Endothelial cell of umbilical vein (primary cell): ENCODE measurements around the gene ADORA2B.

ENCODE experiments used
- EZH2 ChIP-seq: IDR thresholded peaks from 2 replicates; pipeline ENCODE4 v1.6.1; 2012; ENCODE audit warnings: borderline replicate concordance, low read depth, mild to moderate bottlenecking, moderate library complexity, low read length, inconsistent platforms; ENCODE audit not compliant: severe bottlenecking
- GATA2 ChIP-seq: IDR thresholded peaks from 2 replicates; pipeline ENCODE4 v1.7.0; 2011; ENCODE audit warnings: low read depth, mild to moderate bottlenecking, moderate library complexity, mixed read lengths, low read length; ENCODE audit not compliant: insufficient read length, insufficient read depth
- POLR2A ChIP-seq: IDR thresholded peaks from 2 replicates; pipeline ENCODE4 v1.6.1; 2012; ENCODE audit warnings: low read depth, mild to moderate bottlenecking, control low read depth, low read length
- POLR2AphosphoS5 ChIP-seq: IDR thresholded peaks from 2 replicates; pipeline ENCODE4 v1.6.1; 2012; ENCODE audit warnings: low read depth, mild to moderate bottlenecking, control low read depth, low read length, moderate library complexity; ENCODE audit not compliant: insufficient read depth
- TF ChIP-seq, protein P1 (sequence below), 2 donors: IDR thresholded peaks; 1 replicate in 1 of 2; 2 replicates in 1 of 2; pipeline ENCODE4 v1.5.1; 2011; ENCODE audit warnings: low read length in 2 of 2, mild to moderate bottlenecking in 2 of 2, moderate library complexity in 2 of 2, control low read depth in 1 of 2, inconsistent platforms in 1 of 2, low read depth in 1 of 2; ENCODE audit not compliant: insufficient read depth in 1 of 2; ENCODE audit errors: extremely low read depth in 1 of 2

DNA sequence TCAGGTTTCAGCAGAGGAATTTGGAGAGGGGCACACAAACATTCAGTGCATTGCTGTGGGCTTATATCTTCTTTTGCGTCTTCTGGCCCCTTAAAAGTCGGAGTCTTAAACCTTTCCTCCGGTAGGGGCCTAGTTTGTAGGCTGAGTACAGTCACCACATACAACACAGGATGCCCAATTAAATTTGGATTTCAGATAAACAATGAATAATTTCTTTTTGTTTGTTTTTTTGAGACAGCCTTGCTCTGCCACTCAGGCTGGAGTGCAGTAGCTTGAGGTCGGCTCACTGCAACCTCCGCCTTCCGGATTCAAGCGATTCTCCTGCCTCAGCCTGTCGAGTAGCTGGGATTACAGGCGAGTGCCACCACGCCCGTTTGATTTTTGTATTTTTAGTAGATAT lies 26.7 kb upstream of the ADORA2B start:
- TF ChIP-seq, protein P1, sequence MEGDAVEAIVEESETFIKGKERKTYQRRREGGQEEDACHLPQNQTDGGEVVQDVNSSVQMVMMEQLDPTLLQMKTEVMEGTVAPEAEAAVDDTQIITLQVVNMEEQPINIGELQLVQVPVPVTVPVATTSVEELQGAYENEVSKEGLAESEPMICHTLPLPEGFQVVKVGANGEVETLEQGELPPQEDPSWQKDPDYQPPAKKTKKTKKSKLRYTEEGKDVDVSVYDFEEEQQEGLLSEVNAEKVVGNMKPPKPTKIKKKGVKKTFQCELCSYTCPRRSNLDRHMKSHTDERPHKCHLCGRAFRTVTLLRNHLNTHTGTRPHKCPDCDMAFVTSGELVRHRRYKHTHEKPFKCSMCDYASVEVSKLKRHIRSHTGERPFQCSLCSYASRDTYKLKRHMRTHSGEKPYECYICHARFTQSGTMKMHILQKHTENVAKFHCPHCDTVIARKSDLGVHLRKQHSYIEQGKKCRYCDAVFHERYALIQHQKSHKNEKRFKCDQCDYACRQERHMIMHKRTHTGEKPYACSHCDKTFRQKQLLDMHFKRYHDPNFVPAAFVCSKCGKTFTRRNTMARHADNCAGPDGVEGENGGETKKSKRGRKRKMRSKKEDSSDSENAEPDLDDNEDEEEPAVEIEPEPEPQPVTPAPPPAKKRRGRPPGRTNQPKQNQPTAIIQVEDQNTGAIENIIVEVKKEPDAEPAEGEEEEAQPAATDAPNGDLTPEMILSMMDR (IDR thresholded peaks at IDR 0.05; ENCODE audit: extremely low read depth in 1 of 2, insufficient read depth in 1 of 2, low read depth in 1 of 2, low read length in 2 of 2): no peak
- no peak for TF ChIP-seq GATA2
- no peak for TF ChIP-seq POLR2A
- no peak for TF ChIP-seq POLR2AphosphoS5
- no peak for TF ChIP-seq EZH2
